ENCODE results near the gene GRIK2.

GRCh38 chr6:101733899-101734298, 340.4 kb downstream of the GRIK2 start:
- TF ChIP-seq EZH2phosphoT487 (IDR thresholded peaks at IDR 0.05; ENCODE audit: insufficient read depth, low read depth) (no peak), EZH2 (IDR thresholded peaks at IDR 0.05; ENCODE audit: insufficient read depth, poor library complexity, severe bottlenecking) (no peak)
